ENCODE results near the gene CDCA5.

DNA sequence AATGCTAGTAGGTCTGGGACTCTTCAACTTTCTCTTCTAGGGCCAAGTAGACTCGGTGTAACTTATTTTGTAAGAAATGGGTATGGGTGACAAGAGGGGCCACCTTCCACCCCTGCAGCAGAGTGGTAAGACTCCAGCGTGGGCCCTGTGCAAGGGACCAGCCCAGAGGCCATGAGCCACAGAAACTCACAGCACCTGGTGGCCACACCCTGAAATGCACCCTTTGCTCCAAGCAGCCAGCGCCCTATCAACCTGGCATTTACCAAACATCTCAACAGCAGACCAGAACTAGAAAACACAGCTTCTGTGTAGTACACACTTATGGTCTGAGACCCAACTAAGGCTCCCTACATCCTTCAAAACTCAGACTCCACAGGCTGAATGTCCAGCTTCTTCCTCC, 5.7 kb downstream of the CDCA5 start:
- TF ChIP-seq, protein P1, sequence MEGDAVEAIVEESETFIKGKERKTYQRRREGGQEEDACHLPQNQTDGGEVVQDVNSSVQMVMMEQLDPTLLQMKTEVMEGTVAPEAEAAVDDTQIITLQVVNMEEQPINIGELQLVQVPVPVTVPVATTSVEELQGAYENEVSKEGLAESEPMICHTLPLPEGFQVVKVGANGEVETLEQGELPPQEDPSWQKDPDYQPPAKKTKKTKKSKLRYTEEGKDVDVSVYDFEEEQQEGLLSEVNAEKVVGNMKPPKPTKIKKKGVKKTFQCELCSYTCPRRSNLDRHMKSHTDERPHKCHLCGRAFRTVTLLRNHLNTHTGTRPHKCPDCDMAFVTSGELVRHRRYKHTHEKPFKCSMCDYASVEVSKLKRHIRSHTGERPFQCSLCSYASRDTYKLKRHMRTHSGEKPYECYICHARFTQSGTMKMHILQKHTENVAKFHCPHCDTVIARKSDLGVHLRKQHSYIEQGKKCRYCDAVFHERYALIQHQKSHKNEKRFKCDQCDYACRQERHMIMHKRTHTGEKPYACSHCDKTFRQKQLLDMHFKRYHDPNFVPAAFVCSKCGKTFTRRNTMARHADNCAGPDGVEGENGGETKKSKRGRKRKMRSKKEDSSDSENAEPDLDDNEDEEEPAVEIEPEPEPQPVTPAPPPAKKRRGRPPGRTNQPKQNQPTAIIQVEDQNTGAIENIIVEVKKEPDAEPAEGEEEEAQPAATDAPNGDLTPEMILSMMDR (IDR thresholded peaks at IDR 0.05) = peak; percentile 29 to 64 (median 45)
- no peak for TF ChIP-seq POLR2AphosphoS5 (IDR thresholded peaks at IDR 0.05)
